Subcutaneous abdominal adipose tissue (tissue), 5 donors: Measurements from ENCODE around the gene FOXRED1.

ENCODE experiments used
- H3K27ac ChIP-seq: one replicate; pipeline ENCODE4 v1.7.0; 2013; ENCODE audit warnings: low read depth, mild to moderate bottlenecking, inconsistent platforms, low read length, moderate library complexity
- H3K27me3 ChIP-seq, 5 donors: one replicate each; pipeline ENCODE4 v1.7.0; 2013; ENCODE audit warnings: low read length in 5 of 5, inconsistent platforms in 1 of 5; ENCODE audit not compliant: control insufficient read depth in 5 of 5, insufficient read depth in 4 of 5
- H3K36me3 ChIP-seq, 5 donors: one replicate each; pipeline ENCODE4 v1.7.0; 2013; ENCODE audit warnings: low read length in 5 of 5; ENCODE audit not compliant: control insufficient read depth in 5 of 5, insufficient read depth in 5 of 5
- H3K4me1 ChIP-seq, 5 donors: one replicate each; pipeline ENCODE4 v1.7.0; 2013; ENCODE audit warnings: low read length in 5 of 5, mild to moderate bottlenecking in 3 of 5, moderate library complexity in 1 of 5; ENCODE audit not compliant: control insufficient read depth in 5 of 5, insufficient read depth in 5 of 5
- H3K4me3 ChIP-seq, 5 donors: one replicate each; pipeline ENCODE4 v1.7.0; 2013; ENCODE audit warnings: low read length in 5 of 5, low read depth in 1 of 5
- H3K9ac ChIP-seq, 5 donors: one replicate each; pipeline ENCODE4 v1.7.0; 2013; ENCODE audit warnings: low read length in 5 of 5, mild to moderate bottlenecking in 4 of 5, moderate library complexity in 3 of 5
- H3K9me3 ChIP-seq, 5 donors: one replicate each; pipeline ENCODE4 v1.7.0; 2013; ENCODE audit warnings: low read length in 5 of 5; ENCODE audit not compliant: control insufficient read depth in 5 of 5
- donor health status: healthy.
- donor health status: healthy.
- donor health status: healthy.
- donor health status: healthy.
- donor health status: healthy.

The FOXRED1 gene

GRCh38 chr11:126319374-126319740 is 50.4 kb downstream of the FOXRED1 start:
- peaks cover 12 to 27% (median 25%) of the 10 kb centered on the region in 5 donors for H3K4me1 ChIP-seq
- H3K27me3 ChIP-seq, result no peaks in the 10 kb centered on the region
- peak overlapping the region in 2 of 5 donors; percentile 40 to 83 for H3K9ac ChIP-seq
- peak overlapping the region in 1 of 5 donors; percentile 7 for H3K4me3 ChIP-seq
- H3K27ac ChIP-seq, result peak overlapping the region; percentile 82
- no peaks in the 10 kb centered on the region for H3K9me3 ChIP-seq
- peaks cover 0 to 2% (median 0%) of the 10 kb centered on the region in 5 donors for H3K36me3 ChIP-seq

- Histone ChIP-seq H3K9ac (no peak overlapping the region), H3K36me3 (peaks cover 0 to 2% (median 0%) of the 10 kb centered on the region in 5 donors), H3K27me3 (no peaks in the 10 kb centered on the region), H3K4me1 (peaks cover 8 to 18% (median 17%) of the 10 kb centered on the region in 5 donors), H3K27ac (no peak overlapping the region), H3K9me3 (no peaks in the 10 kb centered on the region), H3K4me3 (no peak overlapping the region)
Measured at GRCh38 chr11:126322996-126323395, 54.0 kb downstream of the FOXRED1 start.

- H3K4me1 ChIP-seq, result peaks cover 4 to 14% (median 9%) of the 10 kb centered on the region in 5 donors
- peaks cover 0 to 18% (median 5%) of the 10 kb centered on the region in 5 donors for H3K36me3 ChIP-seq
- H3K27me3 ChIP-seq, result no peaks in the 10 kb centered on the region
- H3K9ac ChIP-seq, result no peak overlapping the region
- no peaks in the 10 kb centered on the region for H3K9me3 ChIP-seq
- no peak overlapping the region for H3K27ac ChIP-seq
- no peak overlapping the region for H3K4me3 ChIP-seq
Measured at GRCh38 chr11:126327281-126328000, 58.5 kb downstream of the FOXRED1 start.
